Adipocyte (in vitro differentiated cells): ENCODE data around the gene CDH3.
"Not testable (repeated sequence)": the region's sequence is repeated elsewhere in the genome, so short reads cannot be mapped to it uniquely, and the experiment has no call there.

Experiments
- DNase-seq: peaks from one replicate; pipeline ENCODE4 v3.0.0-alpha.2; 2015; ENCODE audit warnings: low read depth
- H3K27me3 ChIP-seq: replicated peaks from 2 replicates; pipeline ENCODE4 v1.7.0; 2013; ENCODE audit warnings: mild to moderate bottlenecking, low read length, moderate library complexity; ENCODE audit not compliant: control insufficient read depth, insufficient read depth
- H3K36me3 ChIP-seq: 2 replicates; pipeline ENCODE4 v1.7.0; 2013; ENCODE audit warnings: low read length, mild to moderate bottlenecking, moderate library complexity; ENCODE audit not compliant: control insufficient read depth, insufficient read depth, severe bottlenecking
- H3K4me1 ChIP-seq: 2 replicates; pipeline ENCODE4 v1.7.0; 2013; ENCODE audit warnings: mild to moderate bottlenecking, low read length, moderate library complexity; ENCODE audit not compliant: control insufficient read depth, insufficient read depth
- H3K4me3 ChIP-seq: 2 replicates; pipeline ENCODE4 v1.7.0; 2013; ENCODE audit warnings: mild to moderate bottlenecking, low read length, moderate library complexity
- H3K9ac ChIP-seq: 2 replicates; pipeline ENCODE4 v1.7.0; 2013; ENCODE audit warnings: mild to moderate bottlenecking, low read length, moderate library complexity
- H3K9me3 ChIP-seq: 2 replicates; pipeline ENCODE4 v1.7.0; 2013; ENCODE audit warnings: mild to moderate bottlenecking, low read length, moderate library complexity; ENCODE audit not compliant: control insufficient read depth

CDH3 gene

GRCh38 chr16:68707340-68708152 is 62.4 kb downstream of the CDH3 start:
- no peaks in the 10 kb centered on the region for H3K36me3 ChIP-seq
- no peak overlapping the region for H3K4me3 ChIP-seq
- peak; percentile 7 for DNase-seq
- no peak overlapping the region for H3K9ac ChIP-seq
- H3K27me3 ChIP-seq: peaks cover 15% of the 10 kb centered on the region
- H3K9me3 ChIP-seq: no peaks in the 10 kb centered on the region
- no peaks in the 10 kb centered on the region for H3K4me1 ChIP-seq

- Histone ChIP-seq H3K9ac (no peak overlapping the region), H3K4me1 (no peaks in the 10 kb centered on the region), H3K27me3 (peaks cover 23% of the 10 kb centered on the region), H3K36me3 (no peaks in the 10 kb centered on the region), H3K4me3 (no peak overlapping the region), H3K9me3 (no peaks in the 10 kb centered on the region)
- DNase-seq: no peak
Observed at GRCh38 chr16:68710211-68710610, 65.1 kb downstream of the CDH3 start.

- no peaks in the 10 kb centered on the region for H3K36me3 ChIP-seq
- H3K9ac ChIP-seq: no peak overlapping the region
- DNase-seq: no peak
- H3K4me3 ChIP-seq: no peak overlapping the region
- no peaks in the 10 kb centered on the region for H3K9me3 ChIP-seq
- peaks cover 23% of the 10 kb centered on the region for H3K27me3 ChIP-seq
- H3K4me1 ChIP-seq: no peaks in the 10 kb centered on the region
Observed at GRCh38 chr16:68711421-68712139, 66.5 kb downstream of the CDH3 start.

- H3K36me3 ChIP-seq: no peaks in the 10 kb centered on the region
- no peak overlapping the region for H3K4me3 ChIP-seq
- H3K27me3 ChIP-seq: peaks cover 23% of the 10 kb centered on the region
- no peaks in the 10 kb centered on the region for H3K4me1 ChIP-seq
- no peak overlapping the region for H3K9ac ChIP-seq
- H3K9me3 ChIP-seq: no peaks in the 10 kb centered on the region
- DNase-seq: no peak
Observed at GRCh38 chr16:68713361-68713760, 68.3 kb downstream of the CDH3 start.

- Histone ChIP-seq H3K9ac (no peak overlapping the region), H3K36me3 (no peaks in the 10 kb centered on the region), H3K4me1 (no peaks in the 10 kb centered on the region), H3K4me3 (no peak overlapping the region), H3K27me3 (peaks cover 11% of the 10 kb centered on the region), H3K9me3 (no peaks in the 10 kb centered on the region)
- DNase-seq: no peak
Observed at GRCh38 chr16:68715471-68715870, 70.4 kb downstream of the CDH3 start.

GRCh38 chr16:68716516-68716915 is 71.4 kb downstream of the CDH3 start:
- H3K9ac ChIP-seq, H3K4me3 ChIP-seq, H3K9me3 ChIP-seq, H3K36me3 ChIP-seq, DNase-seq, H3K27me3 ChIP-seq, H3K4me1 ChIP-seq: not testable (repeated sequence)

GRCh38 chr16:68717684-68718083 is 72.6 kb downstream of the CDH3 start:
- no peak for DNase-seq
- Histone ChIP-seq H3K27me3 (peaks cover 14% of the 10 kb centered on the region), H3K9ac (no peak overlapping the region), H3K4me3 (no peak overlapping the region), H3K9me3 (no peaks in the 10 kb centered on the region), H3K36me3 (no peaks in the 10 kb centered on the region), H3K4me1 (no peaks in the 10 kb centered on the region)

- Histone ChIP-seq H3K9ac (no peak overlapping the region), H3K36me3 (no peaks in the 10 kb centered on the region), H3K4me1 (no peaks in the 10 kb centered on the region), H3K27me3 (peaks cover 9% of the 10 kb centered on the region), H3K9me3 (no peaks in the 10 kb centered on the region), H3K4me3 (no peak overlapping the region)
- DNase-seq: peak; percentile 28
Observed at GRCh38 chr16:68718590-68718989, 73.5 kb downstream of the CDH3 start.

GRCh38 chr16:68719993-68720489 is 74.9 kb downstream of the CDH3 start:
- DNase-seq: no peak
- no peaks in the 10 kb centered on the region for H3K4me1 ChIP-seq
- no peaks in the 10 kb centered on the region for H3K9me3 ChIP-seq
- no peak overlapping the region for H3K9ac ChIP-seq
- no peaks in the 10 kb centered on the region for H3K36me3 ChIP-seq
- H3K27me3 ChIP-seq: peaks cover 6% of the 10 kb centered on the region
- no peak overlapping the region for H3K4me3 ChIP-seq

- Histone ChIP-seq H3K4me3 (no peak overlapping the region), H3K4me1 (no peaks in the 10 kb centered on the region), H3K36me3 (no peaks in the 10 kb centered on the region), H3K9me3 (no peaks in the 10 kb centered on the region), H3K27me3 (peaks cover 12% of the 10 kb centered on the region), H3K9ac (no peak overlapping the region)
- no peak for DNase-seq
Observed at GRCh38 chr16:68722119-68723024, 77.3 kb downstream of the CDH3 start.

GRCh38 chr16:68724797-68725196 is 79.7 kb downstream of the CDH3 start:
- H3K4me3 ChIP-seq: no peak overlapping the region
- H3K4me1 ChIP-seq: no peaks in the 10 kb centered on the region
- no peaks in the 10 kb centered on the region for H3K36me3 ChIP-seq
- H3K27me3 ChIP-seq: peaks cover 15% of the 10 kb centered on the region
- no peaks in the 10 kb centered on the region for H3K9me3 ChIP-seq
- no peak for DNase-seq
- H3K9ac ChIP-seq: no peak overlapping the region
